GM19452 (cell line): Measurements from ENCODE around the gene HINT2.

Experiments used
- ATAC-seq: cut with Tn5 transposase; IDR thresholded peaks from one replicate; pipeline ENCODE4 v1.9.1; 2021; ENCODE audit not compliant: unreplicated experiment

Gene HINT2

DNA sequence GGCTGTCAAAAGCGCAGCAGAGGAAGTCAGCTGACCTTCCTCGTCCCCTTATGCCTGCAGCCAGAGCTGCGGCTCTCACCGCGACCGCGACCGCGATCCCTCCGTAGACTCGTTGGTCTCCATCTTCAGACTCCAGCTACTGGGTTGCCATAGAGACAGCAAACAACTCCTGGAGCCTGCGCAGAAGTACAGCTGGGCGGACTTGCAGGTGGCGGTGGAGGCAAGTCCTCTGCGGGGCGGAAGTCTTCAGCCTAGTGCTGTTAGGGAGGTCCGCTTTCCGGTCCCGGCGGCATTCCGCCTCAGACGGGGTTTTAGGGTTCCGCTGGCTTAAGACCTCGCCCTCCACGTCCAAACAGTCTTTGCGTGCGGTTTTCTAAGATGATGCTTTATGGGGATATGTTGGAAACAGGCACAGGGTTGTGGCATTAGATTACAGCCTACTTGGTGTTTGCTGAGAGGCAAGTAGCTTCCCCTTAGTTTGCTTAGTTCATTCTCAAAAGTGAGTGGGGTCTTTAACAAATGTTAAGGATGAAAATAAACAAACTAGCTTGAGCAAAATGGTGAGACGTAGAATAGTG is 2.7 kb downstream of the HINT2 start, which contains the start of gene SPAG8:
Gene SPAG8, minus strand, starts transcription at position 238 of the 578 bp plus-strand sequence. Its CDS starts 115 bp downstream, at position 123.
- peak; percentile 69 for ATAC-seq

GRCh38 chr9:35811381-35812024 is 3.3 kb downstream of the HINT2 start:
- ATAC-seq = no peak

DNA sequence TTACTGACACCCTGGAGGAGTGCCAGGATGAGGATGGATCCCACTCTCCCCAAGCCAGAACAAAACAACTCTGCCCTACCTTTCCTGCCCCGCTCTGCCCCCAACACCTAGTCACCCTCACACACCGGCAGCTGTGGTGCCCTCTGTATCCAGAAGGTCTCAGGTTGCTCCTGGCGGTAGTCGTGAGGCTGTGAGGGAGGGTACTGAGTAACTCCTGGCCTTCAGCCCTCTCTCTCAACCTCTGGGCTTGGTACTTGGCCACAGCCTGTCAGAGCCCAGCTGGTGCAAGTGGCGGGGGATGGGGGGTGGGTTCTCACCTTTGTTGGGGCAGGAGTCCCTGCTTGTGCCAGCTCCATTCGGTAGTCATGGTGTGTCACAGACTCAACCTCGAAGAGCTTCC is 4.7 kb downstream of the HINT2 start:
- ATAC-seq = no peak

- ATAC-seq = no peak
Observed at GRCh38 chr9:35808433-35808832, 6.4 kb downstream of the HINT2 start.

DNA sequence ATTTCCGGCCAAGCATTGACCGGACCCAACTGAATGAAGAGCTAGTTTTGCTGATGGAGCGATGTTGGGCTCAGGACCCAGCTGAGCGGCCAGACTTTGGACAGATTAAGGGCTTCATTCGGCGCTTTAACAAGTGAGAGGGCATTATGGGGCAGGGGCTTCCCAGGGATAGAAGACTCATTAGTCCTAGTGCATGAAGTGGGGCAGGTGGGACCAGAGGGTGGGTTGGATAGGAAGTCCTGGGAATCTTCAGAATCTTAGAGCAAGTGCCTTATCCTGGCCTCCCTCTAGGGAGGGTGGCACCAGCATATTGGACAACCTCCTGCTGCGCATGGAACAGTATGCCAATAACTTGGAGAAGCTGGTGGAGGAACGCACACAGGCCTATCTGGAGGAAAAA is 8.7 kb downstream of the HINT2 start:
- no peak for ATAC-seq

DNA sequence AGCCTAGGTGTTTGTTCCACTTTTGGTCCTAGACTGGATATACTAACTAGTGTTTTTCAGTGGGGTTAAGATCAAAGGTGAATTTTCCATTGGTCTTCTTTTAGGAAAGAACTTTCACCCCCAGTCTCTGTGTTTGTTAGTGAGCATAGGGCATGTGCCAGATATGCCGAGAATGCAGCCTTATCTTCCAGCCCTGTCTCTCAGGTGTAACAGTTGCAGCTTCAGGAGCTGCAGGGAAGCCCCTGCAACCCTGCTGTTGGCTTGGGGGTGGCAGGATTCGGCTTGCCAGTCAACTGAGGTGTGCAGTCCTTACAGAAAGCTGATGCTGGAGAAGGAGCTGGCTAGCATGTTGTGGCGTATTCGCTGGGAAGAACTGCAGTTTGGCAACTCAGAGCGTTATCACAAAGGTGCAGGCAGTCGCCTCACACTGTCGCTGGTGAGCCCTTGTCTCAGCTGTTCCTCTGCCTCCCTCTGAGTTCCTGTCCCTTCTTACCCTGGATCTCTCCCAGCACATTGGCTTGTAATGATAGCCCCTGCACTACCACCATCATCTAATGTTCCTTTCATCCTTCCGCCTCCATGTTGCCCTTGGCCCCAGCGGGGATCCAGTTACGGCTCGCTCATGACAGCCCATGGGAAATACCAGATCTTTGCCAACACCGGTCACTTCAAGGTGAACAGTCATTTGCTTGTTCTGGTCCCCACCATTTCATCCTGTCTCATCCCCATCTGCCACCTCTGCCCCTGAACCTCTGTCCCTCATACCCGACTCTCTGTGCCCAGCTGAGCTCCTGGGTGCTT is 13.3 kb downstream of the HINT2 start:
- no peak for ATAC-seq

DNA sequence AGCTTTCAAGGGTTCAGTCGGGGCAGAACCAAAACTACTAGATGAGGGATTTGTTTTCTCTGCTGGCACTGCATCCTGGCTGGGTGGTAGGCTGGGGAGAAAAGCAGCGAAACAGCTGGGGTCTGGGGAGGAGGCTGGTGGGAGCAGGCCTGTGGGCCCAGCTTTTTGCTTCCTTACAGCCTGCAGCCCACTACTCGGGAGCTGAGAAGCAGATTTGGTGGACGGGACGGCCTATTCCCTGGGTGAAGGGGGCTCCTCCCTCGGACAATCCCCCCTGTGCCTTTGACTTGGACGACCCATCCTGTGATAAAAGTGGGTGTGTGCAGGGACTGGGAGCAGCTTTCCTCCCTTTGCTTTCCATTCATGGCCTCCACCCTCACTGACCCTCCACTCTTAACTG is 14.3 kb downstream of the HINT2 start:
- ATAC-seq = no peak

GRCh38 chr9:35798658-35799374 is 16.0 kb downstream of the HINT2 start:
- ATAC-seq = no peak

- ATAC-seq = no peak
Observed at GRCh38 chr9:35797311-35798109, 17.3 kb downstream of the HINT2 start.

DNA sequence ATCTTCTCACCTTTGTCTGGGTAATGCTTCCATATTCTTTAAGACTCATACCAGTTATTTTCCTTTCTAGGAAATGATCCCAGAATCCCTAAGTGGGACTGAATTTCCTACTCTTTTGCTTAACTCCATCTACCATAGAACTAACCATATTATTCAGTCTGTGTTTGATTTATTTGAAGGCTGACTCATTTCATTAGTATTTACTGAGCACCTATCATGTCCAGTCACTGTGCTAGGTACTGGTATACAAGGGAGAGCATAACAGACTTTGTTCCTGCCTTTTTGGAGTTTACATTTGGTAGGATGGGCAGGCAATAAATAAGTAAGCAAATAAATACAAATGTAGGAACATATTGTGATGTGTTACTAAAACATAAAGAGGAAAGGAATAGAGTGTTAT is 19.1 kb downstream of the HINT2 start:
- no peak for ATAC-seq

- no peak for ATAC-seq
Observed at GRCh38 chr9:35793461-35793860, 21.4 kb downstream of the HINT2 start.

DNA sequence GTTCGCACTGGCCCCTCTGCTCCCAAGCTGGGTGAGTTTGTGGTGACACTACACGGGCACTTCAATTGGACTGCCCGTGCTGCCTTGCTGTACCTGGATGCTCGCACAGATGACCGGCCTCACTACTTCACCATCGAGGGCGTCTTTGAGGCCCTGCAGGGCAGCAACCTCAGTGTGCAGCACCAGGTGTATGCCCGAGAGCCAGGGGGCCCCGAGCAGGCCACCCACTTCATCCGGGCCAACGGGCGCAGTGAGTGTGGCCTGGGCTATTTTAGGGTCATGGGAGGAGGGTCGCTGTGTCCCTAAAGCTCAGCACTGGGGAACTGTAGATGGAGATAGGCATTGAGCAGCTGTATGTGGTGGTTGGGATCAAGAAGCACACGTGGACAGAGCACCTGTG is 22.0 kb downstream of the HINT2 start:
- ATAC-seq = no peak

- ATAC-seq = no peak
Observed at GRCh38 chr9:35792024-35792813, 22.6 kb downstream of the HINT2 start.

GRCh38 chr9:35791297-35791921 is 23.4 kb downstream of the HINT2 start, which contains the start of gene NPR2:
TSS of gene NPR2 (plus strand) at chr9:35791591. CDS start at chr9:35792409, 818 bp downstream.
- ATAC-seq = no peak

DNA sequence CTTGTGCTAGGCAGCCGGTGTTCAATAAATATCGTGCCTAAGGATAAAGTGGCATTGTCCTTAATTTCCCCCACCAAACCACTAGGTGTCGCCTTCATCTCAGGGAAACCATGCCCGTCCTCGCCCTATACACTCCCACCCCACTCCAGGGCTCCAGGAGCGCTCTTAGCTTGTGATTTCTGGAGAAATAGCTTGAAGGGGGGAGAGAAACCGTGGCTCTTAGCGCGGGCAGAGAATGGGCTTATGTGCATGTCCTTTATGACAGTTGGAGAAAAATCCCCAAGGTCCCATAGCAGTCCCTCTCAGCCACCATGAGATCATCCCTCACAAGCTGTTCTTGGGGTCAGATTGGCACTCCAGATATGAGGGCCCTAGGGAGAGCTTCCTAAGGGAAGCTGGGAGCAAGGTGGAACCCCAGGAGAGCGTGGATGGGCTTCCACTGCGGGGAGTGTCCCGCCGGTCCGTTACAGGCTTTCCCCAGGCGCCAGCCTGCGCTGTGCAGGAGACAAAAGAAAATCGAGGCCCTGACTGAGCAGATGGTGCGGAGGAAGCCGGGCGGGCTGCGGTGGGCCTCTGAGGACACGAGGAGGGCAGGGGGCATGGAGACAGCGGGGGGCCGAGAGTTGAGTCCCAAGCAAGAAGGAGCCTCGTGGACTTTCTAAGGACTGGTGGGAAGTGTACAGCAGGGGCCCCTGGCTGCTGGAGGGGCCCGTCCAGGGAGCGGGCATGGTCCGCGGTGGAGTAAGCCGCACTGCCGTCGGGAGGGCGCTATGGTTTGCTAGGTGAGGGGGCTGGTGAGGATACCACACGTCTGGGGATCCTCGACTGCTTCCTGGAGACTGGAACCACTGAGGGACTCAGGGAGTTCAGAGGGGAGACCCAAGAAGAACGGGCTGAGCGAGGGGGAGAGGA is 24.2 kb downstream of the HINT2 start:
- no peak for ATAC-seq

DNA sequence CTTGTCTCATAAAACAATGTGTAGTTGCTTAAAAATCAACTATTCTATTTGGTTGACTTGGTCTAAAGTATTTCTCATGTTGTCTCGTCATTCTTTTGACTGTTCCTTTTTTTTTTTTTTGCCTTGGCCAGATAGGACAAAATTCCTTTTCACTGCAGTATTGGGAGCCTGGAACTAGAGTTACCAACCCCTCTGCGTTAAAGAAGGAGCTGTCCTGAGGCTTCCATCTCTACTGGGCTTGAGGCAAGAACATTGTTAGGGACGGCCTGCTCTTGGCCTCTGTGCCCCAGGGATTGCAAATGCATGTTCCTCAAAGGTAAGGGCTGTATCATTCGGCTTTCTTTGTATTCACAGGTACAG is 24.8 kb downstream of the HINT2 start:
- ATAC-seq = no peak

DNA sequence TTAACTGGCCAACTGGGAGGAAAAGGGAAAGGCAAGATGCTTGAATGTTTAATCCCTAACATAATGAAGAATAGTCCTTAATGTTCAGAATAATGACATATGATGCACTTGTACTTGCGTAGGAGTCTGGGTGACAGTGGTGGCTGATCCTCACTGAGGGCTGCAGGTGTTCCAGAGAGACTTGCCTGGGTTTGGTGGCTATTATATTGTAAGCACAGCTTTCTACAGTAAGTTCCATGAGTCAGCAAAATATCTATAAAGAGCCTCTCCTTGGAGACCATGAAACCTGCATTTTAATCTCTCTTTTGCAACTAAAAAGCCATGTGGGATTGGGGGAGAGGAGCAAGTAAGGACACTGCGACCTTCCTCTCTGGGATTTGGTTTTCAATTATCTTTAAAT is 25.3 kb downstream of the HINT2 start:
- ATAC-seq = no peak

- ATAC-seq = no peak
Observed at GRCh38 chr9:35783418-35783817, 31.4 kb downstream of the HINT2 start.
